ENCODE measurements around the gene MTMR8.
"Not testable (repeated sequence)": the region's sequence is repeated elsewhere in the genome, so short reads cannot be mapped to it uniquely, and the experiment has no call there.

Gene MTMR8

GRCh38 chrX:64398088-64398487 lies 2.8 kb upstream of the MTMR8 start:
- TF ChIP-seq CTCF (IDR thresholded peaks at IDR 0.05; ENCODE audit: borderline replicate concordance, insufficient read depth, low read depth, low read length) = no peak
- no peak overlapping the region for H3K4me3 ChIP-seq (ENCODE audit: low read depth, low read length)

DNA sequence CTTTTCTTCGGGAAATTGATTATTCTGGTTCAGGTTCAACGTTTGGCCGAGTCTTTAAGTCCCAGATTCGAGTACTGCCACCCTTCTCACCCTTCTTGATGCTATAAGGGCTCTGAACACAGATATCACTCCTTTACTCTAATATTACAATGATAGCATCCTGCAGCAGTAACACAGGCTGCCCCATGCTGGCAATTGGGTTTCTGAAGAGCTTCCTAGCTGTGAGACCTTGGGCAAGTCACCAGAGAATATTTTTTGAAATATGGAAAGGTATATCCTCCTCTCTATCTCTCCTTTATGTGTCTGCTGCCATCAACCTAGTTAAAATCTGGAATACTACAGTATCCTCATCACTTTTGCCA lies 297 bp upstream of the MTMR8 start:
- TF ChIP-seq CTCF (IDR thresholded peaks at IDR 0.05; ENCODE audit: borderline replicate concordance, insufficient read depth, low read depth, low read length) = no peak
- peak overlapping the region; percentile 82 for H3K4me3 ChIP-seq (ENCODE audit: low read depth, low read length)

DNA sequence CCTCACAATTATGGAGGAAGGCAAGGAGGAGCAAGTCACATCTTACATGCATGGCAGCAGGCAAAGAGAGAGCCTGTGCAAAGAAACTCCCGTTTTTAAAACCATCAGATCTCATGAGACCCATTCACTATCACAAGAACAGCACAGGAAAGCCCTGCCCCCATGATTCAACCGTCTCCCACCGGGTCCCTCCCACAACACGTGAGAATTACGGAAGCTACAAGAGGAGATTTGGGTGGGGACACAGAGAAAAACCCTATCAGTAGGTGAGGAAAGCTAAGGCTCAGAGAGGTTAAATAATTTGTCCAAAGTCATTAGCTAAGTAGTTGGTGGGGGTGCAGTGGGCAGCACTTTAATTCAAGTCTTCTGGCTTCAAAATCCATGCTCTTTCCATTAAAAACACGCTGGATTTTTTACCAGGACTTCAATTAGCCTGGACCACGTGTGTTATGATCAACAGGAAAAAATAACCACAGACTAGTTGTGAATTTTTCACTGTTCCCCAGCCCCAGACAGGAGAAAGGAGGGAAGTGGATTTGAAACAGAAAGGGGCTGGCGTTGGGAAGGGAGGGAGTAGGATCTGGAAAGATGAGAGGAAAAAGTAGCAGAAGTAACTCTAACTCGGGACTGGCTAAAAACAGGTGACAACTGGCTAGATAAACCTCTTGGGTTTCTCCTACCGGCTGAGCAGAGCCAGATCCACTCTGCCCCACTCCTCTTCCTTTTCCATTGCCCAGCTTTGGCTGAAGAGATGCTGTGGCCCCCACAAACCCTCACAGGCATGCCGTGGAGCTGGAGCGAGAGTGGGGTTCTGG lies 986 bp downstream of the MTMR8 start:
- TF ChIP-seq CTCF (IDR thresholded peaks at IDR 0.05; ENCODE audit: borderline replicate concordance, insufficient read depth, low read depth, low read length) = no peak
- H3K4me3 ChIP-seq (ENCODE audit: low read depth, low read length) = peak overlapping the region; percentile 82

DNA sequence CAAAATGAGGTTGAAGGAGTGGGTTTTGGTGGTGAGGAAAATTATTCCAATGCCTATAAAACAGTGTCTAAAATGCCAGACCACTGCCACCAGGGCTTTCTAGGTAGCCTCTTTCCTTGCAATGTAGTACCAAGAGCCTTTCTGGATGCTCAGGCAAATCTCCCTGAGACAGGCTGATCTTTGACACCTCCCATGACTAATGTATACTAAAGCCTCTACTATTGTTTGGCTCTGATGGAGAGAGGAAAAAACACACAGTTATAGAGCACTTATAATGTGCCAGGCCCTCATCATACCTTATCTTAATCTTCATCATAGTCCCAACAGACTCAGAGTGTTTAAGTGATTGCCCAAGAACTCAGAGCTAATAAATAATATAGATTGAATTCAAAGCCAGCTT lies 5.8 kb downstream of the MTMR8 start:
- TF ChIP-seq CTCF (IDR thresholded peaks at IDR 0.05; ENCODE audit: borderline replicate concordance, insufficient read depth, low read depth, low read length) = no peak
- no peak overlapping the region for H3K4me3 ChIP-seq (ENCODE audit: low read depth, low read length)

GRCh38 chrX:64380789-64381188 lies 14.5 kb downstream of the MTMR8 start:
- not testable (repeated sequence) for H3K4me3 ChIP-seq (ENCODE audit: low read depth, low read length)

GRCh38 chrX:64379924-64380323 lies 15.3 kb downstream of the MTMR8 start:
- no peak overlapping the region for H3K4me3 ChIP-seq (ENCODE audit: low read depth, low read length)
- TF ChIP-seq CTCF (IDR thresholded peaks at IDR 0.05; ENCODE audit: borderline replicate concordance, insufficient read depth, low read depth, low read length) = no peak

DNA sequence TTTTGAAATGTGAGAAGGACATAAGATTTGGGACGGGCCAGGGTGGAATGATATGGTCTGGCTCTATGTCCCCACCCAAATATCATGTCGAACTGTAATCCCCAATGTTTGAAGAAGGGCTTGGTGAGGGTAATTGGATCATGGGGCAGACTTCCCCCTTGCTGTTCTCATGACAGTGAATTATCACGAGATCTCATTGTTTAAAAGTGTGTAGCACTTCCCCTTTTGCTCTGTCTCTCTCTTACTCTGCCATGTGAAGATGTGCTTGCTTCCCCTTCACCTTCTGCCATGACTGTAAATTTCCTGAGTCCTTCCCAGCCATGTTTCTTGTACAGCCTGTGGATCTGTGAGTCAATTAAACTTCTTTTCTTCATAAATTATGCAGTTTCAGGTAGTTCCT lies 17.5 kb downstream of the MTMR8 start:
- no peak for TF ChIP-seq CTCF (IDR thresholded peaks at IDR 0.05; ENCODE audit: borderline replicate concordance, insufficient read depth, low read depth, low read length)
- H3K4me3 ChIP-seq (ENCODE audit: low read depth, low read length) = no peak overlapping the region

Measured in GM12875 (cell line).